Breast epithelium (tissue), 4 donors: ENCODE results near the gene RIGI. TPM values are rescaled to one million over a fixed set of nuclear protein-coding genes. Genes with fewer than 3 reads are reported as not detected.

ENCODE experiments used
- DNase-seq, 2 donors: peaks; one replicate each; pipeline ENCODE4 v3.0.0-alpha.2; 2019; ENCODE audit warnings: low spot score in 2 of 2
- H3K27ac ChIP-seq, 2 donors: fragments of 200-600 bp; sonication (generic) in 1 of 2; one replicate each; pipeline ENCODE4 v1.5.1; 2016 to 2019; ENCODE audit warnings: mild to moderate bottlenecking in 1 of 2
- H3K27me3 ChIP-seq, 2 donors: fragments of 200-600 bp; sonication (generic) in 1 of 2; one replicate each; pipeline versions ENCODE4 v1.5.1 to v1.6.0; 2017 to 2019; ENCODE audit warnings: control low read depth in 1 of 2, mild to moderate bottlenecking in 1 of 2
- H3K36me3 ChIP-seq: fragments of 200-600 bp; one replicate; pipeline ENCODE4 v1.5.1; 2019
- H3K4me1 ChIP-seq, 2 donors: fragments of 200-600 bp; sonication (generic); one replicate each; pipeline ENCODE4 v1.5.1; 2016 to 2019; ENCODE audit warnings: control low read depth in 1 of 2
- H3K4me3 ChIP-seq, 3 donors: fragments of 200-600 bp; sonication (generic); 1 replicate in 2 of 3; 2 replicates in 1 of 3; pipeline ENCODE4 v1.5.1; 2016 to 2019; ENCODE audit warnings: mild to moderate bottlenecking in 3 of 3, moderate library complexity in 2 of 3
- H3K9me3 ChIP-seq, 2 donors: fragments of 200-600 bp; sonication (generic) in 1 of 2; one replicate each; pipeline ENCODE4 v1.5.1; 2016 to 2019; ENCODE audit warnings: control low read depth in 1 of 2
- POLR2A ChIP-seq: fragments of 450-650 bp; IDR thresholded peaks from one replicate; pipeline ENCODE4 v1.6.1; 2016; ENCODE audit warnings: antibody characterized with exemption, mild to moderate bottlenecking, moderate library complexity
- POLR2AphosphoS5 ChIP-seq, 3 donors: sonication (generic); formaldehyde crosslinking; IDR thresholded peaks; one replicate each; pipeline ENCODE4 v1.6.1; 2017; ENCODE audit warnings: antibody characterized with exemption in 3 of 3
- intact Hi-C: fragments of 100-400 bp; cut with DNase I; formaldehyde crosslinking; loops from one replicate; pipeline ENCODE4 v1.15.1; 2023; ENCODE audit warnings: low total_unique reads
- total RNA-seq, 3 donors: library from RNA; depleted of rRNA; stranded (reverse); fragments of >200 nt; gene quantifications; one replicate each; pipeline ENCODE4 v1.1.0, GENCODE V29; 2016
- TF ChIP-seq, protein P1 (sequence below), 3 donors: fragments of 450-650 bp; IDR thresholded peaks; one replicate each; pipeline ENCODE4 v1.5.1; 2016 to 2017; ENCODE audit warnings: antibody characterized with exemption in 3 of 3, mild to moderate bottlenecking in 3 of 3, moderate library complexity in 3 of 3

The RIGI gene
- total RNA-seq, 3 donors from 2014 or later = 6.4 to 16.7 (median 12.5) TPM

DNA sequence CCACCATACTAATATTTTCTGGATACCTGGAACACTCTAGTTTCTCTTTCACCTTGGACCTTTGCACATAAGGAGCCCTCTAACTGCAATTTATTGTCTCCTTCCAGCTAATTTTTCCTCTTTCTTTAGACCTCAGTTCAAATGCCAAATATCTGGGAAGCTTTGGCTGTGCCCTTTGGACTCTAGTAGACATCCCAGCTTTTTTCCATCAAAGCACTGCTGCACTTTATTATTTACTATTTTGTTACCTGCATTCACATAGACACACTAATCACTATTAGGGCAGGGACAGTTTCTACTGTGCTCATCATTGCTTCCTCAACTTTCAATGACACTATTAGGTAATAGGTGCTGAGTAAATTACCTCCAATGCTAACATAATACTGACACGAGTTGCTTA is 2.1 kb downstream of the RIGI start:
- TF ChIP-seq POLR2AphosphoS5 (IDR thresholded peaks at IDR 0.05) = no peak
- no peak for TF ChIP-seq POLR2A
- TF ChIP-seq, protein P1, sequence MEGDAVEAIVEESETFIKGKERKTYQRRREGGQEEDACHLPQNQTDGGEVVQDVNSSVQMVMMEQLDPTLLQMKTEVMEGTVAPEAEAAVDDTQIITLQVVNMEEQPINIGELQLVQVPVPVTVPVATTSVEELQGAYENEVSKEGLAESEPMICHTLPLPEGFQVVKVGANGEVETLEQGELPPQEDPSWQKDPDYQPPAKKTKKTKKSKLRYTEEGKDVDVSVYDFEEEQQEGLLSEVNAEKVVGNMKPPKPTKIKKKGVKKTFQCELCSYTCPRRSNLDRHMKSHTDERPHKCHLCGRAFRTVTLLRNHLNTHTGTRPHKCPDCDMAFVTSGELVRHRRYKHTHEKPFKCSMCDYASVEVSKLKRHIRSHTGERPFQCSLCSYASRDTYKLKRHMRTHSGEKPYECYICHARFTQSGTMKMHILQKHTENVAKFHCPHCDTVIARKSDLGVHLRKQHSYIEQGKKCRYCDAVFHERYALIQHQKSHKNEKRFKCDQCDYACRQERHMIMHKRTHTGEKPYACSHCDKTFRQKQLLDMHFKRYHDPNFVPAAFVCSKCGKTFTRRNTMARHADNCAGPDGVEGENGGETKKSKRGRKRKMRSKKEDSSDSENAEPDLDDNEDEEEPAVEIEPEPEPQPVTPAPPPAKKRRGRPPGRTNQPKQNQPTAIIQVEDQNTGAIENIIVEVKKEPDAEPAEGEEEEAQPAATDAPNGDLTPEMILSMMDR (IDR thresholded peaks at IDR 0.05) = no peak
- intact Hi-C loops = no loop called here
- no peak overlapping the region for H3K27ac ChIP-seq

DNA sequence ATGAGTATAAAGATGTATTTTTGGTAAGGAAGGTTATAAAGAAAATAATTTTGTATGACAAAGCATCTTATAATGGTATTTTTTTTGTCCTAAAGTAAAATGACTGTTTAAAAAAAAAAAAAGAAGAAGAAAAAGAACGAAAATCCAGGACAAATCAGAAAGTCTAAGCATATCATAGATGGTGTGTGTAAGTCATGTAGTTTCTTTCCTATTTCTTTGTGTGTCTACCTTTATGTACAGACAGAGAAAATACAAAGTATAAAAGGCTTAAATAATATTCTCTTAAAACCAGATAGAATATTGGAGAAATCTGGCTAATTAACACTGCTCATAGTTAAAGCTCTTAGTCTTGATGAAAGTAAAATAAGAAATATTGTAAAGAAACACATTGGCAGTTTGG is 7.7 kb downstream of the RIGI start:
- no peak overlapping the region for H3K27ac ChIP-seq
- DNase-seq = no peak
- H3K9me3 ChIP-seq = peaks cover 0 to 6% of the 10 kb centered on the region in 2 donors
- H3K36me3 ChIP-seq = no peaks in the 10 kb centered on the region
- no peak overlapping the region for H3K4me3 ChIP-seq
- H3K27me3 ChIP-seq = no peaks in the 10 kb centered on the region
- no peaks in the 10 kb centered on the region for H3K4me1 ChIP-seq
- intact Hi-C loops = no loop called here
- TF ChIP-seq POLR2AphosphoS5 (IDR thresholded peaks at IDR 0.05) (no peak), POLR2A (no peak)
- TF ChIP-seq, protein P1 (IDR thresholded peaks at IDR 0.05) = no peak

More for the DNA sequence above, 2.1 kb downstream of the RIGI start:
- DNase-seq = no peak
- Histone ChIP-seq H3K4me1 (no peaks in the 10 kb centered on the region), H3K27me3 (no peaks in the 10 kb centered on the region), H3K4me3 (no peak overlapping the region), H3K36me3 (no peaks in the 10 kb centered on the region), H3K9me3 (no peaks in the 10 kb centered on the region)

DNA sequence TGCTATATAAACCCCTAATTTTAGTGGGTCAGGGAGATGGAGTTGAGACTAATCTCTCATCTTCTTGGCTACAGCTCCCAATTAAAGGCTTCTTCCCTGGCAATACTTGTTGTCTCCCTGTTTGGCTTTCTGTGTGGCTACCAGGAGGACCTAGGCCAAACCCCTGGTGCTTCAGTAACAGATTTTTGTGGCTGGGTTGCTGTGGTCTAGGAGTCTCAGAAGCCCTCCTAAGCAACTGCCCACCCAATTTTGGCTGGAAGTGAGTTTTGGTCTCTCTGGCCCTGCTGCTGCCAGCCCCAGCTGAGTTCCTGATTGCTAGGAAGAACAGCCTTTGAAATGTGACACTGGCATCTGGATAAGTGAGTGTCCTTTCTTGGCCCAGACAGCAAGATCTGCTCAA is 9.8 kb downstream of the RIGI start:
- no peaks in the 10 kb centered on the region for H3K27me3 ChIP-seq
- TF ChIP-seq POLR2AphosphoS5 (IDR thresholded peaks at IDR 0.05) (no peak), POLR2A (no peak)
- TF ChIP-seq, protein P1 (IDR thresholded peaks at IDR 0.05) = no peak
- H3K36me3 ChIP-seq = no peaks in the 10 kb centered on the region
- H3K4me3 ChIP-seq = no peak overlapping the region
- no peaks in the 10 kb centered on the region for H3K4me1 ChIP-seq
- peaks cover 0 to 6% of the 10 kb centered on the region in 2 donors for H3K9me3 ChIP-seq
- intact Hi-C loops = no loop called here
- H3K27ac ChIP-seq = no peak overlapping the region
- no peak for DNase-seq

DNA sequence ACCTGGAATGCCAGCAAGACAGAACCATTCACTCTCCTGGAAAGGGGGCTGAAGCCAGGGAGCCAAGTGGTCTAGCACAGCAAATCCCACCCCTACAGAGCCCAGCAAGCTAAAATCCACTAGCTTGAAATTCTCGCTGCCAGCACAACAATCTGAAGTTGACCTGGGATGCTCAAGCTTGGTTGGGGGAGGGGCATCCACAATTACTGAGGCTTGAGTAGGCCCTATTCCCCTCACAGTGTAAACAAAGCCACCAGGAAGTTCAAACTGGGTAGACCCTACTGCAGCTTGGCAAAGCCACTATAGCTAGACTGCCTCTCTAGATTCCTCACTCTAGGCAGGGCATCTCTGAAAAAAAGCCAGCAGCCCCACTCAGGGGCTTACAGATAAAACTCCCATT is 17.3 kb downstream of the RIGI start:
- Histone ChIP-seq H3K36me3 (no peaks in the 10 kb centered on the region), H3K9me3 (peaks cover 0 to under 1% of the 10 kb centered on the region in 2 donors), H3K27me3 (no peaks in the 10 kb centered on the region), H3K4me3 (no peak overlapping the region), H3K4me1 (no peaks in the 10 kb centered on the region), H3K27ac (no peak overlapping the region)
- intact Hi-C loops = no loop called here
- no peak for DNase-seq
- TF ChIP-seq, protein P1 (IDR thresholded peaks at IDR 0.05) = no peak
- TF ChIP-seq POLR2AphosphoS5 (IDR thresholded peaks at IDR 0.05) = no peak
- no peak for TF ChIP-seq POLR2A

DNA sequence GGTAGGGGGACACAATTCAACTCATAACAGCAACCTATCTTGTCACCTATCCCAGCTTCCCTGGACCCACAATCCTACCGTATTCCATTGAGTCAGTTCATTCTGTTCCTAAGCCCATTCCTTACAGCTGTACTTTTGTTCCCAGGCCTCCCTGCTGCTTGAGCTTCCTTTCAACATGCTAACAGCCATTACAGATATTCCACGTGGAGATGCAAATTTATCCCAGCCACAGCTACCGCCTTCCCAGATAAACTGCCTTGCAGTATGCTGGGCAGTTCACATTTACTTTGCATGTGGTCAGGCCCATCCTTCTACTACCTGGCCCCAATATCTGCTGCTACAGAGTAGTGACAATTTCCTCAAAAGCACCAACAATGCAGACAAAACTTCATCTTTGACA is 23.0 kb downstream of the RIGI start:
- Histone ChIP-seq H3K27ac (no peak overlapping the region), H3K4me3 (no peak overlapping the region)
- no peak for TF ChIP-seq POLR2AphosphoS5 (IDR thresholded peaks at IDR 0.05)
- TF ChIP-seq POLR2A = no peak
- TF ChIP-seq, protein P1 (IDR thresholded peaks at IDR 0.05) = no peak

More for the DNA sequence above, 23.0 kb downstream of the RIGI start:
- H3K9me3 ChIP-seq = no peaks in the 10 kb centered on the region
- H3K27me3 ChIP-seq = no peaks in the 10 kb centered on the region
- intact Hi-C loops = no loop called here
- no peak for DNase-seq
- H3K36me3 ChIP-seq = no peaks in the 10 kb centered on the region
- H3K4me1 ChIP-seq = no peaks in the 10 kb centered on the region
